WTC11 (cell line): ENCODE measurements around the gene FBN3. TPM values are rescaled to one million over a fixed set of nuclear protein-coding genes. Genes with fewer than 3 reads are reported as not detected.

ENCODE experiments used
- ATAC-seq: fragments of 200-7000 bp; cut with Tn5 transposase; 2 replicates; pipeline ENCODE4 v1.10.0; 2021; ENCODE audit warnings: mild to moderate bottlenecking, moderate library complexity
- CTCF ChIA-PET: fragments of 300-600 bp; sonication (Branson Sonifier 250); formaldehyde crosslinking; loops from one replicate; lab custom pipeline; 2021; ENCODE audit warnings: antibody characterized with exemption; lab: Charles Lee
- POLR2A ChIA-PET: fragments of 350-600 bp; sonication (Branson Sonifier 250); formaldehyde crosslinking; loops from one replicate; lab custom pipeline; 2021; ENCODE audit warnings: antibody characterized with exemption; lab: Charles Lee
- DNase-seq: peaks from one replicate; pipeline ENCODE4 v3.0.0; 2021; ENCODE audit warnings: low spot score
- H3K27ac Mint-ChIP-seq: 2 replicates; pipeline ENCODE4 v1.8.0; 2021; ENCODE audit warnings: mixed read lengths
- H3K27me3 Mint-ChIP-seq: 2 replicates; pipeline ENCODE4 v1.8.0; 2021; ENCODE audit warnings: low read depth, mild to moderate bottlenecking, moderate library complexity, mixed read lengths
- H3K36me3 Mint-ChIP-seq: 2 replicates; pipeline ENCODE4 v1.8.0; 2021; ENCODE audit warnings: mixed read lengths
- H3K4me1 Mint-ChIP-seq: 2 replicates; pipeline ENCODE4 v1.8.0; 2022; ENCODE audit warnings: mixed read lengths
- H3K4me3 Mint-ChIP-seq: 2 replicates; pipeline ENCODE4 v1.8.0; 2021; ENCODE audit warnings: mild to moderate bottlenecking, moderate library complexity, mixed read lengths
- H3K9me3 Mint-ChIP-seq: 2 replicates; pipeline ENCODE4 v1.8.0; 2021; ENCODE audit warnings: mixed read lengths
- AFF4 ChIP-seq: sonication (generic); formaldehyde crosslinking; IDR thresholded peaks from 2 replicates; pipeline ENCODE4 v1.8.1; 2023; ENCODE audit warnings: mild to moderate bottlenecking, missing genetic modification reagents, borderline replicate concordance
- FOXP1 ChIP-seq: sonication (generic); formaldehyde crosslinking; IDR thresholded peaks from 2 replicates; pipeline ENCODE4 v1.8.0; 2022; ENCODE audit warnings: missing genetic modification reagents, mild to moderate bottlenecking, moderate library complexity, borderline replicate concordance
- FOXP4 ChIP-seq: sonication (generic); formaldehyde crosslinking; IDR thresholded peaks from 2 replicates; pipeline ENCODE4 v1.8.0; 2022; ENCODE audit warnings: mild to moderate bottlenecking, missing genetic modification reagents
- JAZF1 ChIP-seq: fragments of 250-450 bp; sonication (Bioruptor Pico); IDR thresholded peaks from 2 replicates; pipeline ENCODE4 v1.9.0; 2021; ENCODE audit warnings: moderate library complexity, mild to moderate bottlenecking, inconsistent platforms
- JUN ChIP-seq: sonication (generic); formaldehyde crosslinking; IDR thresholded peaks from 2 replicates; pipeline ENCODE4 v1.8.0; 2023; ENCODE audit warnings: mild to moderate bottlenecking, missing genetic modification reagents
- MLX ChIP-seq: sonication (generic); formaldehyde crosslinking; IDR thresholded peaks from 2 replicates; pipeline ENCODE4 v1.8.1; 2023; ENCODE audit warnings: mild to moderate bottlenecking, missing genetic modification reagents, moderate library complexity
- MYBL2 ChIP-seq: sonication (generic); formaldehyde crosslinking; IDR thresholded peaks from 2 replicates; pipeline ENCODE4 v1.8.1; 2023; ENCODE audit warnings: mild to moderate bottlenecking, moderate library complexity, missing genetic modification reagents
- NFATC4 ChIP-seq: fragments of 250-450 bp; sonication (Bioruptor Pico); IDR thresholded peaks from 2 replicates; pipeline ENCODE4 v1.9.0; 2021; ENCODE audit warnings: mild to moderate bottlenecking
- NR3C1 ChIP-seq: sonication (generic); formaldehyde crosslinking; conservative IDR thresholded peaks from 2 replicates; pipeline ENCODE4 v1.8.1; 2023; ENCODE audit warnings: low read depth, mild to moderate bottlenecking, missing genetic modification reagents
- STAT6 ChIP-seq: sonication (generic); formaldehyde crosslinking; conservative IDR thresholded peaks from 2 replicates; pipeline ENCODE4 v1.8.1; 2023; ENCODE audit warnings: mild to moderate bottlenecking, low read depth, missing genetic modification reagents, moderate library complexity
- TCF7 ChIP-seq: sonication (generic); formaldehyde crosslinking; IDR thresholded peaks from 2 replicates; pipeline ENCODE4 v1.8.0; 2022; ENCODE audit warnings: mild to moderate bottlenecking, low read depth, missing genetic modification reagents, moderate library complexity
- USF1 ChIP-seq: sonication (generic); formaldehyde crosslinking; IDR thresholded peaks from 2 replicates; pipeline ENCODE4 v1.8.0; 2022; ENCODE audit warnings: mild to moderate bottlenecking, missing genetic modification reagents
- ZNF219 ChIP-seq: sonication (generic); formaldehyde crosslinking; IDR thresholded peaks from 2 replicates; pipeline ENCODE4 v1.8.0; 2023; ENCODE audit warnings: missing genetic modification reagents, mild to moderate bottlenecking, borderline replicate concordance
- ZNF532 ChIP-seq: fragments of 250-450 bp; sonication (Bioruptor Pico); IDR thresholded peaks from 2 replicates; pipeline ENCODE4 v1.9.0; 2021; ENCODE audit warnings: mild to moderate bottlenecking, borderline replicate concordance
- ZSCAN18 ChIP-seq: fragments of 250-450 bp; sonication (Bioruptor Pico); IDR thresholded peaks from 2 replicates; pipeline ENCODE4 v2.1.2; 2022; ENCODE audit warnings: mild to moderate bottlenecking, moderate library complexity
- total RNA-seq: library from RNA; stranded (reverse); gene quantifications from 3 replicates; pipeline ENCODE4 v1.2.3, GENCODE V29; 2021

The FBN3 gene
- total RNA-seq, 1 experiment from 2014 or later, result 54.8 TPM

- Mint-ChIP-seq H3K27me3 (no peaks in the 10 kb centered on the region), H3K27ac (no peak overlapping the region), H3K9me3 (peaks cover 42% of the 10 kb centered on the region), H3K4me1 (no peaks in the 10 kb centered on the region), H3K36me3 (peaks cover 79% of the 10 kb centered on the region), H3K4me3 (no peak overlapping the region)
- DNase-seq (no peak), ATAC-seq (no peak)
- CTCF ChIA-PET, result interaction anchor here (0.9 to 2.1 kb wide), 3 partner anchors 93 to 152 kb away, joined by 3 to 8 read pairs (median 7); partner anchors contain the start of gene TIMM44
- POLR2A ChIA-PET, result no interaction called here
- TF ChIP-seq ZNF532 (CRISPR knock-in tag) (no peak), ZSCAN18 (CRISPR knock-in tag) (no peak), JUN (CRISPR knock-in tag) (no peak), FOXP4 (no peak), TCF7 (no peak), STAT6 (CRISPR knock-in tag) (no peak), USF1 (CRISPR knock-in tag) (no peak), MYBL2 (CRISPR knock-in tag) (no peak), JAZF1 (CRISPR knock-in tag) (no peak), NFATC4 (no peak), NR3C1 (CRISPR knock-in tag) (no peak), ZNF219 (no peak), FOXP1 (no peak), AFF4 (CRISPR knock-in tag) (no peak), MLX (CRISPR knock-in tag) (no peak)
These were observed 54.0 kb downstream of the FBN3 start for GRCh38 chr19:8095354-8095886.
